Germinal center (tissue), 1 donor: ENCODE results near the gene PADI6.
A peak's percentile ranks its signal among the peaks of the same experiment; 100 is the strongest.
"Not testable (repeated sequence)": the region's sequence is repeated elsewhere in the genome, so short reads cannot be mapped to it uniquely, and the experiment has no call there.

Experiments
- DNase-seq: peaks from one replicate; pipeline ENCODE4 v3.0.0; 2012; ENCODE audit warnings: mixed read lengths, low spot score

The PADI6 gene

DNA sequence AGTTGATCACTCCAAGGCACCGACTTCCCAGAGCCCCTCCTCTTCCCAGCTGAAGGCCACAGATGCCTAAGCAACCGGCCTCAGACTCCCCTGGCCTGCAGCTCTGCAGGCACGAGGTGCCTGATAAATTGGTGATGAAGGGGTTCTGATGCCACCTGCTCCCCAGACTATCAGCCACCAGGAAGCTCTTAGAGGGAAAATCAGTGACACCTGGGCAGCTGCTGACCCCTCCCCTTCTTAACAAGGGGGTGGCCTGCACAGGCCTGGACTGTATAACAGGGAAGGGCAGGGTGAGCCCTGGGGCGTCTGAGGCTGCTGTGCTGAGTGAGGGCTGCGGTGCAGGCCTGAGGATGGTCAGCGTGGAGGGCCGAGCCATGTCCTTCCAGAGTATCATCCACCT is at the start of gene PADI6:
TSS of gene PADI6 (plus strand) at position 301 of the 400 bp plus-strand sequence. CDS start at position 351, 50 bp downstream.
- DNase-seq = no peak

GRCh38 chr1:17328855-17329254 is 43.1 kb upstream of the PADI6 start:
- no peak for DNase-seq

GRCh38 chr1:17329610-17330009 is 42.4 kb upstream of the PADI6 start:
- DNase-seq = no peak

DNA sequence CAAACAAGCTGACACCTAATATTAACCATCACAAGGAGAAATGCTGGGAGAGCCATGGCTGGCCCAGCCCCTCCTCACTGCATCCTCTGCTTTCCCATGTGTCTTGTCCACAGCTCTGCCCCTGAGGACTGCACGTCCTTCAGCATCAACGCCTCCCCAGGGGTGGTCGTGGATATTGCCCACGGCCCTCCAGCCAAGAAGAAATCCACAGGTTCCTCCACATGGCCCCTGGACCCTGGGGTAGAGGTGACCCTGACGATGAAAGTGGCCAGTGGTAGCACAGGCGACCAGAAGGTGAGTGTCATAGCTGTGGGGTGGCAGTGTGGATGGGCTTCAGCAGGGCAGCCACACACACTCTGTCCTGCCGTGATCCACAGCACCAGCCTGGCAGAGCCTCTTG is 41.1 kb upstream of the PADI6 start:
- no peak for DNase-seq

- DNase-seq = no peak
Observed at GRCh38 chr1:17333081-17333480, 38.9 kb upstream of the PADI6 start.

GRCh38 chr1:17335821-17336710 is 35.9 kb upstream of the PADI6 start:
- DNase-seq = peak; percentile 43

- DNase-seq = no peak
Observed at GRCh38 chr1:17338706-17339493, 33.1 kb upstream of the PADI6 start.

DNA sequence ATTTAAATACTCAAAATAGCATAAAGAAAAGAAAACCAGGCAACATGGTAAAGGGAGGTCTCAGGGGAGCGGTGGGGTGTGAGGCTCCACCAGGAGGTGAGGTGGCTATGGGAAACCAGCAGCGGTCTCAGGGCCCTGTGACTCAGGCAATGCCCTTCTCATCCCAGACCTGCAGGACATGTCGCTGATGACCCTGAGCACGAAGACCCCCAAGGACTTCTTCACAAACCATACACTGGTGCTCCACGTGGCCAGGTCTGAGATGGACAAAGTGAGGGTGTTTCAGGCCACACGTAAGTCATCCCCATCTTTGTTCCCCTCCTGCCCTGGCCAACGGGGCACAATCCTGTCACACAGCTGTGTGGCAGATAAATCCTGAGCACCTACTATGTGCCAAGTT is 32.5 kb upstream of the PADI6 start:
- no peak for DNase-seq

GRCh38 chr1:17340358-17340757 is 31.6 kb upstream of the PADI6 start:
- no peak for DNase-seq

- no peak for DNase-seq
Observed at GRCh38 chr1:17342014-17342441, 30.0 kb upstream of the PADI6 start.

- not testable (repeated sequence) for DNase-seq
Observed at GRCh38 chr1:17345506-17345905, 26.5 kb upstream of the PADI6 start.

GRCh38 chr1:17346046-17346789 is 25.8 kb upstream of the PADI6 start:
- DNase-seq = no peak

GRCh38 chr1:17347769-17348592 is 24.0 kb upstream of the PADI6 start:
- DNase-seq = no peak

DNA sequence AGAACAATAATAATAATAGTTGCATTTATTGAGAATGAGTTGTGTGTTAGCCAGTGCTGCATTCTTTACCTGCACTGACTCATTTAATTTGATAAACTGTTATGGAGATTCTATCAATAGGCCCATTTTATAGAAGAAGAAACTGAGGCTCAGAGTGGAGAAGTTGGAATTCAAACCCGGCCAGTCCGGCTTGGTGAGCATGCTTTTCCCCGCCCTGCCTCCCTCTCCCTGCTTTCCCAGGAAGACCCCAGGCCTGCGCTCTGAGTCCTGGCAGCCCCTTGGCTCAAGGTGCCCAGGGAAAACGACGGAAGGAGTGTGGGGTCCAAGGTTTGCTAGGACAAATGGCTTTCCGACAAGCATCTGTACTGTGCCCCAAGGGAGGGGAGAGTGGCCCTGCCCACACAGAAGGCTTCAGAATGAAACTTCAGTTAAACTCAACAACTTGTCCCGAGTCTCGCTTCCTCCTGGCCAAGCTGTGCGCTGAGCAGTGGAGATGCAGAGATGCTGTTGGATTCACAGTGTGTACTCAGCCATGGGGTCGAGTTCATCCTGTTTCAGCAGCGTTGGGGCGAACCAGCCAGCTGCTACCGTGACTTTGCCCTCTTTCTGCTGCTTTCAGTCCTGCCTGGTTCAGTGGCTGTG is 23.3 kb upstream of the PADI6 start:
- peak; percentile 24 for DNase-seq

DNA sequence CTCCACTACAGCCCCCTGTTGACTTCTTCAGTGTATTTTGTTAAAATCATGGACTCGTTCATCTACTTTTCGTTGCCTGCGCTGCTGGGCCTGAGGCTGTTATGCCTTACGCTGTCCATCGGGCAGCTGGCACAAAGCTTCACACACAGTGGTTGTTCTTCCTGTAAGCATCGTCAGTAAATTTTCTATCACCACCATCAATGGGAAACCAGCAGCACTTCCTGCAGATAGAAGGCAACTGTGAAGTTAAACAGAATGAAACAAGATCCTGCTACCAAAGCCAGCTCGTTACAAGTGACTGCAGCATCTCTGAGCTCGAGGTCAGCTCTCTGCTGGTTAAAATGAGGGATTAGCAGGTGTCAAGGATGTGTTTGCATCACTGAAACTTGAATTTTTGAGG is 21.9 kb upstream of the PADI6 start:
- DNase-seq = no peak

DNA sequence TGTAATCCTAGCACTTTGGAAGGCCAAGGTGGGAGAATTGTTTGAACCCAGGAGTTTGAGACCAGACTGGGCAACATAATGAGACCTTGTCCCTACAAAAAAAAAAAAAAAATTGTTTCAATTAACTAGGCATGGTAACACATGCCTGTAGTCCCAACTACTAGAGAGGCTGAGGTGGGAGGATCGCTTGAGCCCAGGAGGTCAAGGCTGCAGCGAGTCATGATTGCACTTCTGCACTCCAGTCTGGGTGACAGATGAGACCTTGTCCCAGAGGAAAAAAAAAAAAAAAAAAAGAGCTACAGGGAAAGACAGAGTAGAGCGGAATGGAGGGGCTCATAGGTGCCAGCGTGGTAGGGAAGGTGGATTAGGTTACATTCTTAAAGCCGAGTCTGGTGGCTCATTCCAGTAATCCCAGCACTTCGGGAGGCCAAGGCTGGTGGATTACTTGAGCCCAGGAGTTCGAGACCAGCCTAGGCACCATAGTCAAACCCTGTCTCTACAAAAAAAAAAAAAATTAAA is 21.0 kb upstream of the PADI6 start:
- DNase-seq = no peak

- DNase-seq = no peak
Observed at GRCh38 chr1:17351598-17352324, 20.2 kb upstream of the PADI6 start.

DNA sequence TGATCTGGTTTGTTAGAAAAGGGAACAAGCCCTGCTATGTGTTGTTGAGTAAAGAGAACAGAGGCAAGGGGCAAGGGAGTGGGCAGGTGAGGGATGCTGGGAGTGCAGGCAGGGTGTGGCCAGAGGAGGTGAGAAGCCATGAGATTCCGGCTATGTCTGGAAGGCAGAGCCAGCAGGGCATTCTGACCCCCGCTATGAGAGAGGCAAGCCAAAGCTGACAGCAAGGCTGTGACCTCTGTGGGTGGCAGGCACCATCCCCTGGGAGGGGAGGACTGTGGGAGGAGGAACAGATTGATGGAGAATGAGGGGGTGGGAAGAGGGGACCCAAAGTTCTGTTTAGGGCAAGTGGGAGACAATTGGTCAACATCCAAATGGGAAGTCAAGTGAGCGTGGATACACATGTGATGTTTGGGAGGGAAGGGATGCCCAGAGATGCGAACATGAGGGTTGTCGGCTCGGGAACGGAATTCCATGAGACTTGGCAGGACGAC is 19.5 kb upstream of the PADI6 start:
- DNase-seq = no peak

GRCh38 chr1:17355898-17356297 is 16.1 kb upstream of the PADI6 start:
- peak; percentile 23 for DNase-seq
